ENCODE results near the gene DCLK2. TPM values are rescaled to one million over a fixed set of nuclear protein-coding genes. Genes with fewer than 3 reads are reported as not detected.

Gene DCLK2
- total RNA-seq, result 49.2 to 52.5 TPM (median 49.5 TPM) in 3 replicates

- Mint-ChIP-seq H3K27me3 (ENCODE audit: low read depth) (no peaks in the 10 kb centered on the region), H3K27ac (peak within 1 kb of the TSS; percentile 88), H3K9me3 (no peaks in the 10 kb centered on the region), H3K36me3 (no peaks in the 10 kb centered on the region), H3K4me1 (peaks cover 38% of the 10 kb centered on the region), H3K4me3 (peak within 1 kb of the TSS; percentile 87)
- no peak for TF ChIP-seq CTCF (IDR thresholded peaks at IDR 0.05; ENCODE audit: unreplicated experiment)
- peak; percentile 72 to 83 for DNase-seq (ENCODE audit: low spot score in 2 of 2, unreplicated experiment in 2 of 2)
These were observed at the start of gene DCLK2 for GRCh38 chr4:150078041-150078578. Gene DCLK2 (plus strand): TSS chr4:150078445. CDS start chr4:150079028, 583 bp downstream.

GRCh38 chr4:150032541-150032940 is 45.7 kb upstream of the DCLK2 start:
- peaks cover 6% of the 10 kb centered on the region for H3K36me3 Mint-ChIP-seq
- no peaks in the 10 kb centered on the region for H3K27me3 Mint-ChIP-seq (ENCODE audit: low read depth)

GRCh38 chr4:150033081-150033480 is 45.2 kb upstream of the DCLK2 start:
- peak overlapping the region; percentile 32 for H3K27ac Mint-ChIP-seq
- no peaks in the 10 kb centered on the region for H3K27me3 Mint-ChIP-seq (ENCODE audit: low read depth)
- TF ChIP-seq CTCF (IDR thresholded peaks at IDR 0.05; ENCODE audit: unreplicated experiment), result no peak

More at GRCh38 chr4:150032541-150032940, 45.7 kb upstream of the DCLK2 start:
- peaks cover 19% of the 10 kb centered on the region for H3K4me1 Mint-ChIP-seq
- no peak for TF ChIP-seq CTCF (IDR thresholded peaks at IDR 0.05; ENCODE audit: unreplicated experiment)
- peaks cover 21% of the 10 kb centered on the region for H3K9me3 Mint-ChIP-seq
- no peak for DNase-seq (ENCODE audit: low spot score in 2 of 2, unreplicated experiment in 2 of 2)
- H3K4me3 Mint-ChIP-seq, result no peak overlapping the region
- H3K27ac Mint-ChIP-seq, result no peak overlapping the region

GRCh38 chr4:150033901-150034300 is 44.3 kb upstream of the DCLK2 start:
- H3K27ac Mint-ChIP-seq, result peak overlapping the region; percentile 32
- TF ChIP-seq CTCF (IDR thresholded peaks at IDR 0.05; ENCODE audit: unreplicated experiment), result no peak
- DNase-seq (ENCODE audit: low spot score in 2 of 2, unreplicated experiment in 2 of 2), result no peak
- peaks cover 19% of the 10 kb centered on the region for H3K4me1 Mint-ChIP-seq
- H3K27me3 Mint-ChIP-seq (ENCODE audit: low read depth), result no peaks in the 10 kb centered on the region
- H3K4me3 Mint-ChIP-seq, result no peak overlapping the region
- H3K36me3 Mint-ChIP-seq, result peaks cover 4% of the 10 kb centered on the region
- peaks cover 17% of the 10 kb centered on the region for H3K9me3 Mint-ChIP-seq

More at GRCh38 chr4:150033081-150033480, 45.2 kb upstream of the DCLK2 start:
- peaks cover 19% of the 10 kb centered on the region for H3K4me1 Mint-ChIP-seq
- peaks cover 4% of the 10 kb centered on the region for H3K36me3 Mint-ChIP-seq
- peaks cover 17% of the 10 kb centered on the region for H3K9me3 Mint-ChIP-seq
- DNase-seq (ENCODE audit: low spot score in 2 of 2, unreplicated experiment in 2 of 2), result no peak
- no peak overlapping the region for H3K4me3 Mint-ChIP-seq

DNA sequence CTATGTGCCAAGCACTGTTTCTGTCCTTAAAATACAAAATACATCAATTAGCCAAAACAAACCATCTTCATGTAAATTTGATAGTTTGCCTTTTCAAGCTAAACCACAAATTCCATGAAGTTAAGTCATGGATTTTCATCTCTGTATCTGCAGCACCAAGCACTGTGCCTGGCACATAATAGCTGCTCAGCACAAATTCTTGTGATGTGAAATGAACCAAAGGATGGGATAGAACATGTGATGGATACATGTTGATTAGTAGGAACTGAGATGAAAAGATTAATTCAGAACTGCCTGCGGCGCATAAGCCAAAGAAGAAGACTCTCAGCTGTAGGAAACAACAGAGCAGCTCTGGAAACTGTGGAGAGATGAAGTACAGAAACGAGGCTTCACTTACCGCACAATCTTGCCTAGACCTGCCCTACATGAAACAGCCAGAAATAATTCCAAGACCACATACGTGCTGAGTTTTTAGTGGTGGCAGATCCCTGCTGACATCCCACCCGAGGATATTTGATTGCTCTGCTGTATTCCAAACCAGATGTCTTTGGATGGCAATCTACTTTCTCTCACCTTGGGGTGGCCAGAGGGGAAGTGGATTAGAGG is 40.9 kb upstream of the DCLK2 start:
- peaks cover 17% of the 10 kb centered on the region for H3K9me3 Mint-ChIP-seq
- peaks cover 19% of the 10 kb centered on the region for H3K4me1 Mint-ChIP-seq
- no peak overlapping the region for H3K27ac Mint-ChIP-seq
- H3K27me3 Mint-ChIP-seq (ENCODE audit: low read depth), result peaks cover 9% of the 10 kb centered on the region
- TF ChIP-seq CTCF (IDR thresholded peaks at IDR 0.05; ENCODE audit: unreplicated experiment), result no peak
- peaks cover 4% of the 10 kb centered on the region for H3K36me3 Mint-ChIP-seq
- DNase-seq (ENCODE audit: low spot score in 2 of 2, unreplicated experiment in 2 of 2), result no peak
- no peak overlapping the region for H3K4me3 Mint-ChIP-seq
